HepG2 (cell line): ENCODE measurements around the gene LAMB2. TPM values are rescaled to one million over a fixed set of nuclear protein-coding genes. Genes with fewer than 3 reads are reported as not detected.
A peak's percentile ranks its signal among the peaks of the same experiment; 100 is the strongest.

ENCODE experiments used
- ATAC-seq: fragments of 200-7000 bp; cut with Tn5 transposase; 3 replicates; pipeline ENCODE4 v1.9.1; 2020; ENCODE audit warnings: mild to moderate bottlenecking, moderate library complexity
- BruUV-seq: library from RNA; stranded (reverse); fragments of 400-500 nt; replicated peaks from 2 replicates; lab custom pipeline; 2021; lab: Mats Ljungman, UMichigan
- CTCF ChIA-PET: fragments of 300-600 bp; formaldehyde crosslinking; extraction: SDS; loops from one replicate; lab custom pipeline; 2021; ENCODE audit warnings: low total read pairs, inconsistent platforms, low intra/inter-chr PET ratio; lab: Yijun Ruan, JAX
- POLR2A ChIA-PET: fragments of 350-600 bp; sonication (Branson Sonifier 250); formaldehyde crosslinking; loops from one replicate; lab custom pipeline; 2020; ENCODE audit warnings: antibody characterized with exemption, inconsistent platforms; lab: Yijun Ruan, JAX
- DNase-seq: peaks from one replicate; pipeline ENCODE4 v3.0.0-alpha.2; 2015; ENCODE audit warnings: low spot score
- FAIRE-seq: peaks from 3 replicates; lab custom pipeline; 2011; peaks lifted over from hg19 to GRCh38; lab: Jason Lieb, UNC
- H2AFZ ChIP-seq: one replicate; pipeline ENCODE4 v1.6.1; 2011; ENCODE audit warnings: low read length, inconsistent platforms
- H3K27ac ChIP-seq: fragments of 300-600 bp; 3 replicates; pipeline ENCODE4 v1.8.0; 2011; ENCODE audit warnings: mixed run types, mild to moderate bottlenecking, mixed read lengths, low read length, inconsistent platforms; ENCODE audit not compliant: insufficient read depth; ENCODE audit errors: extremely low read length
- H3K27me3 ChIP-seq, 2 experiments: fragments of 200-600 bp in 1 of 2; 2 replicates in 1 of 2; 3 replicates in 1 of 2; pipeline versions ENCODE4 v1.6.0 to v1.8.0; 2011; ENCODE audit warnings: low read length in 2 of 2, mild to moderate bottlenecking in 2 of 2, moderate library complexity in 2 of 2, inconsistent platforms in 1 of 2; ENCODE audit not compliant: insufficient read depth in 2 of 2, control insufficient read depth in 1 of 2
- H3K36me3 ChIP-seq, 2 experiments: fragments of 200-600 bp in 1 of 2; replicated peaks in 1 of 2; 2 replicates in 1 of 2; 3 replicates in 1 of 2; pipeline versions ENCODE4 v1.5.1 to v1.8.0; 2011; ENCODE audit warnings: low read length in 2 of 2, inconsistent platforms in 1 of 2; ENCODE audit not compliant: insufficient read depth in 2 of 2, control insufficient read depth in 1 of 2
- H3K4me1 ChIP-seq: 2 replicates; pipeline ENCODE4 v1.5.1; 2012; ENCODE audit warnings: low read length, inconsistent platforms; ENCODE audit not compliant: insufficient read depth
- H3K4me2 ChIP-seq: 2 replicates; pipeline ENCODE4 v1.6.0; 2011; ENCODE audit warnings: low read depth, low read length, inconsistent platforms
- H3K4me3 ChIP-seq, 3 experiments: fragments of 200-600 bp in 1 of 3; sonication (generic), shearing (Covaris generic) in 1 of 3; replicated peaks in 1 of 3; 2 replicates each; pipeline ENCODE4 v1.5.1; 2011 to 2016; ENCODE audit warnings: low read length in 3 of 3, inconsistent platforms in 2 of 3, low read depth in 2 of 3, mild to moderate bottlenecking in 2 of 3, control low read depth in 1 of 3, mixed read lengths in 1 of 3; ENCODE audit not compliant: insufficient read depth in 1 of 3
- H3K79me2 ChIP-seq: one replicate; pipeline ENCODE4 v1.6.1; 2011; ENCODE audit warnings: low read length, inconsistent platforms; ENCODE audit not compliant: insufficient read depth
- H3K9ac ChIP-seq: 2 replicates; pipeline ENCODE4 v1.6.0; 2011; ENCODE audit warnings: mild to moderate bottlenecking, low read depth, low read length, inconsistent platforms; ENCODE audit not compliant: insufficient read depth
- H3K9me3 ChIP-seq: 2 replicates; pipeline ENCODE4 v1.5.1; 2012; ENCODE audit warnings: mild to moderate bottlenecking, low read length
- H4K20me1 ChIP-seq: 2 replicates; pipeline ENCODE4 v1.6.0; 2011; ENCODE audit warnings: inconsistent platforms, mild to moderate bottlenecking, low read length, moderate library complexity; ENCODE audit not compliant: insufficient read depth
- FIP1L1 ChIP-seq: fragments of 200-400 bp; formaldehyde crosslinking; IDR thresholded peaks from 2 replicates; pipeline ENCODE4 v1.6.1; 2018; ENCODE audit warnings: low read depth, mild to moderate bottlenecking, low read length, moderate library complexity, borderline replicate concordance; ENCODE audit not compliant: insufficient read depth
- MIER2 ChIP-seq: IDR thresholded peaks from 2 replicates; pipeline ENCODE4 v1.6.1; 2016; ENCODE audit warnings: missing biosample characterization, missing genetic modification reagents
- MTF2 ChIP-seq: sonication (generic); formaldehyde crosslinking; IDR thresholded peaks from 2 replicates; pipeline ENCODE4 v1.5.0; 2020; ENCODE audit warnings: missing genetic modification reagents, borderline replicate concordance
- ZNF317 ChIP-seq: sonication (generic); formaldehyde crosslinking; IDR thresholded peaks from 2 replicates; pipeline ENCODE4 v1.5.0; 2020; ENCODE audit warnings: mild to moderate bottlenecking, missing genetic modification reagents
- ZNF674 ChIP-seq: sonication (generic); formaldehyde crosslinking; IDR thresholded peaks from 2 replicates; pipeline ENCODE4 v1.5.0; 2020; ENCODE audit warnings: low read depth, mild to moderate bottlenecking, missing genetic modification reagents
- ZNF7 ChIP-seq: IDR thresholded peaks from 2 replicates; pipeline ENCODE4 v1.6.1; 2016; ENCODE audit warnings: missing biosample characterization, missing genetic modification reagents
- ZNF781 ChIP-seq: sonication (generic); formaldehyde crosslinking; IDR thresholded peaks from 2 replicates; pipeline ENCODE4 v1.5.1; 2020; ENCODE audit warnings: borderline replicate concordance, mild to moderate bottlenecking, missing genetic modification reagents; ENCODE audit errors: not compliant biosample characterization
- WGBS: methylation state at CpG from one replicate; pipeline ENCODE4 v1.1.6; 2017; ENCODE audit warnings: low lambda C conversion rate; 5-methylcytosine and 5-hydroxymethylcytosine counted together
- in situ Hi-C: cut with HindIII; loops from 2 replicates; pipeline ENCODE4 v1.10.0; 2017; ENCODE audit warnings: low pct_unique_long_range_greater_than_20kb; ENCODE audit not compliant: extremely low pct_ligation_motif_present
- intact Hi-C: fragments of 100-400 bp; cut with micrococcal nuclease; formaldehyde crosslinking; loops from one replicate; pipeline ENCODE4 v1.10.0; 2022; ENCODE audit not compliant: unreplicated experiment
- polyA plus RNA-seq, 8 experiments: library from polyadenylated mRNA; depleted of rRNA in 3 of 8; stranded (reverse) in 7 of 8; unstranded in 1 of 8; fragments of >200 nt; fragmentation: Illumina TruSeq in 4 of 8; extraction: Trizol in 4 of 8; gene quantifications; 2 replicates each; pipeline versions ENCODE4 v1.2.1 to v1.2.3, GENCODE V29; 2011 to 2016; ENCODE audit warnings: low read depth in 4 of 8, missing spikeins in 1 of 8, mixed read lengths in 1 of 8; ENCODE audit not compliant: insufficient read depth in 1 of 8
- total RNA-seq, 5 experiments: library from RNA; depleted of rRNA; stranded (reverse); fragments of >200 nt; fragmentation: Illumina TruSeq; extraction: Trizol; gene quantifications; 2 replicates each; pipeline ENCODE4 v1.2.3, GENCODE V29; 2016; ENCODE audit warnings: low read depth in 1 of 5
- TF ChIP-seq, protein P1 (sequence below), 2 experiments: sonication (generic) in 1 of 2; formaldehyde crosslinking in 1 of 2; IDR thresholded peaks; 2 replicates each; pipeline versions ENCODE4 v1.6.1 to v1.9.0; 2014 to 2022; ENCODE audit warnings: antibody characterized with exemption in 1 of 2, borderline replicate concordance in 1 of 2, inconsistent platforms in 1 of 2, low read depth in 1 of 2, missing genetic modification reagents in 1 of 2
- TF ChIP-seq, protein P2 (sequence below): IDR thresholded peaks from 2 replicates; pipeline ENCODE4 v1.6.1; 2016; ENCODE audit warnings: control low read depth

The LAMB2 gene
- total and polyA plus RNA-seq, 2 of the 13 experiments (the other 11 are each of a cell fraction or from before 2014, with no cell fraction given) = 208 to 443 TPM

DNA sequence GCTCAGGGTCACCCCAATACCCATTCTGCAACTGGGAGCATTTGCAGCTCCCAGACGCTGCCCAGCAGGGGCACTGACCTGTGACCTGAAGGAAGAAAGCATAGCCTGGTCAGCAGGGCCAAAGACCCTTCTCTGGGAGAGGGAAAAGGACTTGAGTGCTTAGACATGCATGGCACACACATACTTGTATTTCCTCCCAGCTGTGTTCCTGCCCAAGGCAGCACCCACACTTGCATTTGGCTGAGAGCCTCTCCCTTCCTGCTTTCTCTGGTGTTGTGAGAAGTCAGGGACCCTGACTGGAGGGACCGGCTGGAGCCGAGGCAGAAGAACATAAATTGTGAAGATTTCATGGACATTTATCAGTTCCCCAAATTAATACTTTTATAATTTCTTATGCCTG is 7.2 kb upstream of the LAMB2 start:
- intact Hi-C loops (no loop called here), in situ Hi-C loops (no loop called here)
- Histone ChIP-seq H3K4me3 (no peak overlapping the region), H3K27ac (no peak overlapping the region), H3K4me1 (peaks cover 14% of the 10 kb centered on the region), H3K79me2 (no peaks in the 10 kb centered on the region), H3K4me2 (no peak overlapping the region), H3K9me3 (no peaks in the 10 kb centered on the region), H3K36me3 (no peaks in the 10 kb centered on the region), H2AFZ (no peak overlapping the region), H4K20me1 (no peaks in the 10 kb centered on the region), H3K9ac (no peak overlapping the region), H3K27me3 (peaks cover 0 to 3% of the 10 kb centered on the region in 2 experiments; a peak in 1 of 5 replicates)
- CTCF ChIA-PET = no interaction called here
- FAIRE-seq (no peak), DNase-seq (no peak), ATAC-seq (no peak)
- no TSS peak for BruUV-seq
- TF ChIP-seq ZNF674 (CRISPR knock-in tag) = no peak
- TF ChIP-seq ZNF781 (CRISPR knock-in tag) = no peak
- no peak for TF ChIP-seq ZNF317 (CRISPR knock-in tag)
- TF ChIP-seq, protein P1, sequence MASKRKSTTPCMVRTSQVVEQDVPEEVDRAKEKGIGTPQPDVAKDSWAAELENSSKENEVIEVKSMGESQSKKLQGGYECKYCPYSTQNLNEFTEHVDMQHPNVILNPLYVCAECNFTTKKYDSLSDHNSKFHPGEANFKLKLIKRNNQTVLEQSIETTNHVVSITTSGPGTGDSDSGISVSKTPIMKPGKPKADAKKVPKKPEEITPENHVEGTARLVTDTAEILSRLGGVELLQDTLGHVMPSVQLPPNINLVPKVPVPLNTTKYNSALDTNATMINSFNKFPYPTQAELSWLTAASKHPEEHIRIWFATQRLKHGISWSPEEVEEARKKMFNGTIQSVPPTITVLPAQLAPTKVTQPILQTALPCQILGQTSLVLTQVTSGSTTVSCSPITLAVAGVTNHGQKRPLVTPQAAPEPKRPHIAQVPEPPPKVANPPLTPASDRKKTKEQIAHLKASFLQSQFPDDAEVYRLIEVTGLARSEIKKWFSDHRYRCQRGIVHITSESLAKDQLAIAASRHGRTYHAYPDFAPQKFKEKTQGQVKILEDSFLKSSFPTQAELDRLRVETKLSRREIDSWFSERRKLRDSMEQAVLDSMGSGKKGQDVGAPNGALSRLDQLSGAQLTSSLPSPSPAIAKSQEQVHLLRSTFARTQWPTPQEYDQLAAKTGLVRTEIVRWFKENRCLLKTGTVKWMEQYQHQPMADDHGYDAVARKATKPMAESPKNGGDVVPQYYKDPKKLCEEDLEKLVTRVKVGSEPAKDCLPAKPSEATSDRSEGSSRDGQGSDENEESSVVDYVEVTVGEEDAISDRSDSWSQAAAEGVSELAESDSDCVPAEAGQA (IDR thresholded peaks at IDR 0.05; ENCODE audit: low read depth) = no peak
- TF ChIP-seq, protein P1 (CRISPR knock-in tag; IDR thresholded peaks at IDR 0.05; ENCODE audit: borderline replicate concordance) = no peak
- no peak for TF ChIP-seq MTF2 (CRISPR knock-in tag)
- TF ChIP-seq, protein P2, sequence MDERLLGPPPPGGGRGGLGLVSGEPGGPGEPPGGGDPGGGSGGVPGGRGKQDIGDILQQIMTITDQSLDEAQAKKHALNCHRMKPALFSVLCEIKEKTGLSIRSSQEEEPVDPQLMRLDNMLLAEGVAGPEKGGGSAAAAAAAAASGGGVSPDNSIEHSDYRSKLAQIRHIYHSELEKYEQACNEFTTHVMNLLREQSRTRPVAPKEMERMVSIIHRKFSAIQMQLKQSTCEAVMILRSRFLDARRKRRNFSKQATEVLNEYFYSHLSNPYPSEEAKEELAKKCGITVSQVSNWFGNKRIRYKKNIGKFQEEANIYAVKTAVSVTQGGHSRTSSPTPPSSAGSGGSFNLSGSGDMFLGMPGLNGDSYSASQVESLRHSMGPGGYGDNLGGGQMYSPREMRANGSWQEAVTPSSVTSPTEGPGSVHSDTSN = no peak
- TF ChIP-seq MIER2 (CRISPR knock-in tag) = no peak
- TF ChIP-seq ZNF7 (CRISPR knock-in tag) = peak; percentile 55; the same call in 1 of the 2 replicates
- TF ChIP-seq FIP1L1 = no peak
- POLR2A ChIA-PET = no interaction called here
- WGBS = 69% methylated on average over 2 of the region's 3 CpGs
